SK-N-SH (cell line): ENCODE data around the gene KIF9. TPM values are rescaled to one million over a fixed set of nuclear protein-coding genes. Genes with fewer than 3 reads are reported as not detected.
"Not testable (repeated sequence)": the region's sequence is repeated elsewhere in the genome, so short reads cannot be mapped to it uniquely, and the experiment has no call there.

ENCODE experiments used
- CTCF ChIA-PET: fragments of 300-600, 350-600 bp; formaldehyde crosslinking; extraction: SDS; loops from one replicate; lab custom pipeline; 2021; lab: Yijun Ruan, JAX
- POLR2A ChIA-PET: fragments of 350-600 bp; sonication (Branson Sonifier 250); formaldehyde crosslinking; extraction: SDS; loops from one replicate; lab custom pipeline; 2020; ENCODE audit warnings: antibody characterized with exemption, inconsistent platforms; lab: Yijun Ruan, JAX
- DNase-seq: peaks from one replicate; pipeline ENCODE4 v3.0.0; 2012
- H2AFZ ChIP-seq: fragments of 200-600 bp; sonication (generic); 2 replicates; pipeline ENCODE4 v1.8.1; 2016; ENCODE audit warnings: antibody characterized with exemption, mild to moderate bottlenecking, low read depth
- H3F3A ChIP-seq: fragments of 200-600 bp; sonication (generic); replicated peaks from 2 replicates; pipeline ENCODE3; 2016; ENCODE audit warnings: antibody characterized with exemption, mild to moderate bottlenecking; ENCODE audit not compliant: insufficient read depth
- H3K27ac ChIP-seq, 2 experiments: fragments of 200-500 bp in 1 of 2; fragments of 200-600 bp in 1 of 2; sonication (Bioruptor generic) in 1 of 2; sonication (generic), shearing (Covaris generic) in 1 of 2; 2 replicates each; pipeline versions ENCODE4 v1.5.1 to v1.6.1; 2014 to 2016; ENCODE audit warnings: low read depth in 2 of 2, inconsistent platforms in 1 of 2, low read length in 1 of 2, mild to moderate bottlenecking in 1 of 2, mixed read lengths in 1 of 2
- H3K27me3 ChIP-seq: fragments of 200-600 bp; sonication (generic), shearing (Covaris generic); 2 replicates; pipeline ENCODE4 v1.6.1; 2016; ENCODE audit warnings: mixed run types; ENCODE audit not compliant: insufficient read depth
- H3K36me3 ChIP-seq, 2 experiments: fragments of 200-500 bp in 1 of 2; fragments of 200-600 bp in 1 of 2; sonication (Bioruptor generic) in 1 of 2; sonication (generic) in 1 of 2; replicated peaks in 1 of 2; 2 replicates each; pipeline versions ENCODE3 to v1.5.1; 2014 to 2016; ENCODE audit warnings: low read length in 1 of 2, mild to moderate bottlenecking in 1 of 2; ENCODE audit not compliant: insufficient read depth in 2 of 2, control insufficient read depth in 1 of 2
- H3K4me1 ChIP-seq, 2 experiments: fragments of 200-500 bp in 1 of 2; fragments of 200-600 bp in 1 of 2; sonication (Bioruptor generic) in 1 of 2; sonication (generic), shearing (Covaris generic) in 1 of 2; 2 replicates each; pipeline versions ENCODE4 v1.5.1 to v1.6.1; 2014 to 2016; ENCODE audit warnings: low read depth in 1 of 2, low read length in 1 of 2, mixed run types in 1 of 2; ENCODE audit not compliant: insufficient read depth in 2 of 2, control insufficient read depth in 1 of 2
- H3K4me2 ChIP-seq: fragments of 200-600 bp; sonication (generic), shearing (Covaris generic); 2 replicates; pipeline ENCODE4 v1.6.1; 2017; ENCODE audit warnings: mixed run types
- H3K4me3 ChIP-seq, 2 experiments: fragments of 200-500 bp in 1 of 2; fragments of 200-600 bp in 1 of 2; sonication (Bioruptor generic) in 1 of 2; sonication (generic), shearing (Covaris generic) in 1 of 2; 2 replicates each; pipeline versions ENCODE4 v1.5.1 to v1.8.1; 2014 to 2016; ENCODE audit warnings: low read depth in 2 of 2, inconsistent platforms in 1 of 2, low read length in 1 of 2, mild to moderate bottlenecking in 1 of 2, mixed read lengths in 1 of 2, moderate library complexity in 1 of 2
- H3K79me2 ChIP-seq: fragments of 200-600 bp; sonication (generic); 2 replicates; pipeline ENCODE4 v1.8.1; 2017; ENCODE audit warnings: mild to moderate bottlenecking; ENCODE audit not compliant: insufficient read depth
- H3K9ac ChIP-seq: fragments of 200-600 bp; sonication (generic); 2 replicates; pipeline ENCODE4 v1.6.1; 2017; ENCODE audit warnings: mixed run types
- H3K9me2 ChIP-seq: fragments of 200-600 bp; sonication (generic); 2 replicates; pipeline ENCODE4 v1.6.1; 2017; ENCODE audit warnings: mixed run types
- H3K9me3 ChIP-seq: fragments of 200-600 bp; sonication (generic); 2 replicates; pipeline ENCODE4 v1.6.1; 2017; ENCODE audit warnings: mixed run types, mild to moderate bottlenecking, moderate library complexity
- H4K20me1 ChIP-seq: fragments of 200-600 bp; sonication (generic); 2 replicates; pipeline ENCODE4 v1.6.1; 2017; ENCODE audit warnings: mild to moderate bottlenecking, mixed run types; ENCODE audit not compliant: insufficient read depth
- JUND ChIP-seq: IDR thresholded peaks from 2 replicates; pipeline ENCODE4 v1.4.0; 2012
- MXI1 ChIP-seq: IDR thresholded peaks from 2 replicates; pipeline ENCODE4 v1.6.1; 2012; ENCODE audit warnings: mild to moderate bottlenecking, low read depth, low read length, improper control_type of control experiment
- POLR2AphosphoS5 ChIP-seq: IDR thresholded peaks from 2 replicates; pipeline ENCODE4 v1.6.1; 2012; ENCODE audit warnings: low read depth, low read length
- SMC3 ChIP-seq: IDR thresholded peaks from 2 replicates; pipeline ENCODE4 v1.6.1; 2012; ENCODE audit warnings: low read depth, low read length, improper control_type of control experiment
- TEAD4 ChIP-seq: IDR thresholded peaks from 2 replicates; pipeline ENCODE4 v1.4.0; 2012; ENCODE audit warnings: mild to moderate bottlenecking, borderline replicate concordance; ENCODE audit not compliant: insufficient read depth
- ZBTB33 ChIP-seq: IDR thresholded peaks from 2 replicates; pipeline ENCODE4 v1.4.0; 2012; ENCODE audit warnings: low read depth, borderline replicate concordance
- WGBS: methylation state at CpG from one replicate; pipeline ENCODE4 v1.1.6; 2017; ENCODE audit warnings: low lambda C conversion rate; 5-methylcytosine and 5-hydroxymethylcytosine counted together
- polyA plus RNA-seq, 3 experiments: library from polyadenylated mRNA; depleted of rRNA; stranded (reverse); fragments of >200 nt; gene quantifications; 2 replicates each; pipeline ENCODE4 v1.2.3, GENCODE V29; 2012
- TF ChIP-seq, protein P1 (sequence below): fragments of 150-350 bp; IDR thresholded peaks from 2 replicates; pipeline ENCODE4 v1.6.1; 2017; ENCODE audit warnings: antibody characterized with exemption, low read length, low read depth, borderline replicate concordance

KIF9 gene
- polyA plus RNA-seq, 1 of the 3 experiments (the other 2 are of a cell fraction) = 31.8 TPM

GRCh38 chr3:47293822-47294221, 11.2 kb upstream of the KIF9 start:
- Histone ChIP-seq H3K4me3 (no peak overlapping the region), H3K4me2 (no peak overlapping the region), H3K79me2 (peaks cover 59% of the 10 kb centered on the region), H2AFZ (no peak overlapping the region), H4K20me1 (no peaks in the 10 kb centered on the region; the same call in none of the 2 replicates), H3F3A (peaks cover 3% of the 10 kb centered on the region), H3K36me3 (peaks cover 0 to 6% of the 10 kb centered on the region in 2 experiments), H3K9me2 (no peaks in the 10 kb centered on the region), H3K9me3 (no peaks in the 10 kb centered on the region), H3K27ac (no peak overlapping the region), H3K27me3 (no peaks in the 10 kb centered on the region), H3K9ac (no peak overlapping the region), H3K4me1 (no peaks in the 10 kb centered on the region)
- no peak for DNase-seq
- ChIA-PET CTCF (interaction anchor here (1.7 to 2.0 kb wide), 2 partner anchors 13 to 30 kb away, joined by 6 to 8 read pairs; no protein-coding TSS in a partner anchor), POLR2A (no interaction called here)
- 100% methylated on average over 2 of the region's 2 CpGs for WGBS
- no peak for TF ChIP-seq SMC3
- TF ChIP-seq ZBTB33 = no peak
- TF ChIP-seq MXI1 = no peak
- TF ChIP-seq, protein P1, sequence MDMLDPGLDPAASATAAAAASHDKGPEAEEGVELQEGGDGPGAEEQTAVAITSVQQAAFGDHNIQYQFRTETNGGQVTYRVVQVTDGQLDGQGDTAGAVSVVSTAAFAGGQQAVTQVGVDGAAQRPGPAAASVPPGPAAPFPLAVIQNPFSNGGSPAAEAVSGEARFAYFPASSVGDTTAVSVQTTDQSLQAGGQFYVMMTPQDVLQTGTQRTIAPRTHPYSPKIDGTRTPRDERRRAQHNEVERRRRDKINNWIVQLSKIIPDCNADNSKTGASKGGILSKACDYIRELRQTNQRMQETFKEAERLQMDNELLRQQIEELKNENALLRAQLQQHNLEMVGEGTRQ = no peak
- no peak for TF ChIP-seq TEAD4
- TF ChIP-seq JUND = no peak
- no peak for TF ChIP-seq POLR2AphosphoS5

DNA sequence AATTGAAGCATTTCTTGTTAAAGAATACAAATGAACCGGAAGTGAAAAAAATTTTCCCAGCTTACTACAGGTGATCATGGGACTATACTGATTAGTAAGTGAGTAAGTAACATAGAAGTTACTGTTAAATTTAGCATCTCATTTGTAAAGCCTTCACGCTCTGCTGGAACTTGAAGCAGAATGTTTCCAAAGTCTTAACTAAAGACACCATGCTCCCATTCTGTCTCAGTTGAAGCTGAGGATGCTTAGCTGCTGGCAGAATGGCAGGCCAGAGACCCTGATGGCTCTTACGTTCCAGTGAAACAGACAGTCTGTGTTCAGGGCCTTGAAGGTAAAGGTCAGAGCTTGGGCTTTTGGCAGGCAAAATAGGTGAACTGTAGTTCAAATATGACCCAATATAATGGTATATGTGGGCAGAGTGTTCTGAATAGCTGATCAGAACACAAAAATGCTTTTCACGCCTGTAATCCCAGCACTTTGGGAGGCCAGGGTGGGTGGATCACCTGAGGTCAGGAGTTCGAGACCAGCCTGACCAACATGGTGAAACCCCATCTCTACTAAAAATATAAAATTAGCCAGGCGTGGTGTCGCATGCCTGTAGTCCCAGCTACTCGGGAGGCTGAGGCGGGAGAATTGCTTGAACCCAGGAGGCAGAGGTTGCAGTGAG, 9.3 kb upstream of the KIF9 start:
- H3F3A ChIP-seq, H3K9ac ChIP-seq, H3K27me3 ChIP-seq, H3K4me2 ChIP-seq, H3K9me3 ChIP-seq, H3K27ac ChIP-seq, H3K4me3 ChIP-seq, DNase-seq, H2AFZ ChIP-seq, H4K20me1 ChIP-seq, H3K9me2 ChIP-seq, H3K4me1 ChIP-seq: not testable (repeated sequence)
- ChIA-PET CTCF (interaction anchor here (0.6 to 2.0 kb wide), 4 partner anchors 22 to 369 kb away, joined by 3 to 7 read pairs (median 3); no protein-coding TSS in a partner anchor), POLR2A (interaction anchor here (0.6 to 0.7 kb wide), 2 partner anchors 74 to 344 kb away, joined by 3 read pairs; no protein-coding TSS in a partner anchor)
- WGBS = 96% methylated on average over 9 of the region's 9 CpGs
- peaks cover 4 to 12% of the 10 kb centered on the region in 2 experiments for H3K36me3 ChIP-seq
- peaks cover 71% of the 10 kb centered on the region for H3K79me2 ChIP-seq
